Measurements from ENCODE around the gene TNFRSF19.
A peak's percentile ranks its signal among the peaks of the same experiment; 100 is the strongest.

TNFRSF19 gene

DNA sequence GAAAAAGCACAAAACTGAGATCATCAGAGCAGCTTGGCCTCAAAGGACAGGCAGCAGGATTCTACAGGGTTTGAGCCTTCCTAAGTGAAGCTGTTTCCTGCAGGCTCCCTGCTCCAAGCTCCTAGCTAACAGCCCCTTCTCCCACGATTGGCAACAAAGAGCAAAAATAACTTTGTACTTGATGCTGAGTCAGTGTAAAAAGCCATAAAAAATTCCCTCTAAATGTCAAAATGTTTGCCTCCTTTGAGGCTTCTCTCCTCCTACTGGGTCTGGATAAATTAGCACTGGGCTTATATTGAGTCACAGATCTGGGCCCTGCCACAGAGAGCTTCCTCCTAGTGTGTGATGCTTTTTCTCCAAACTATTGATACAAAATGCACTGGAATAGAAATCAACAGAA is 153.3 kb downstream of the TNFRSF19 start:
- peak; percentile 64 for ATAC-seq
- TF ChIP-seq ZC3H10 (CRISPR knock-in tag; IDR thresholded peaks at IDR 0.05) (no peak), RARB (CRISPR knock-in tag; IDR thresholded peaks at IDR 0.05) (no peak), ZFP3 (CRISPR knock-in tag; IDR thresholded peaks at IDR 0.05) (no peak), GLIS3 (CRISPR knock-in tag; IDR thresholded peaks at IDR 0.05) (no peak), ARNTL (CRISPR knock-in tag; IDR thresholded peaks at IDR 0.05; ENCODE audit: borderline replicate concordance, low read depth) (no peak), ESRRG (CRISPR knock-in tag; IDR thresholded peaks at IDR 0.05) (no peak), PPARA (CRISPR knock-in tag; IDR thresholded peaks at IDR 0.05; ENCODE audit: borderline replicate concordance) (no peak), ZFP30 (CRISPR knock-in tag; IDR thresholded peaks at IDR 0.05) (no peak), TOX (CRISPR knock-in tag; IDR thresholded peaks at IDR 0.05; ENCODE audit: borderline replicate concordance) (no peak), ZNF8 (CRISPR knock-in tag; IDR thresholded peaks at IDR 0.05) (no peak), OSR1 (CRISPR knock-in tag; IDR thresholded peaks at IDR 0.05) (no peak), ZNF565 (CRISPR knock-in tag; conservative IDR thresholded peaks at IDR 0.05; ENCODE audit: low read depth) (no peak), TCF4 (CRISPR knock-in tag; IDR thresholded peaks at IDR 0.05; ENCODE audit: borderline replicate concordance) (no peak)
- TF ChIP-seq, protein P1, sequence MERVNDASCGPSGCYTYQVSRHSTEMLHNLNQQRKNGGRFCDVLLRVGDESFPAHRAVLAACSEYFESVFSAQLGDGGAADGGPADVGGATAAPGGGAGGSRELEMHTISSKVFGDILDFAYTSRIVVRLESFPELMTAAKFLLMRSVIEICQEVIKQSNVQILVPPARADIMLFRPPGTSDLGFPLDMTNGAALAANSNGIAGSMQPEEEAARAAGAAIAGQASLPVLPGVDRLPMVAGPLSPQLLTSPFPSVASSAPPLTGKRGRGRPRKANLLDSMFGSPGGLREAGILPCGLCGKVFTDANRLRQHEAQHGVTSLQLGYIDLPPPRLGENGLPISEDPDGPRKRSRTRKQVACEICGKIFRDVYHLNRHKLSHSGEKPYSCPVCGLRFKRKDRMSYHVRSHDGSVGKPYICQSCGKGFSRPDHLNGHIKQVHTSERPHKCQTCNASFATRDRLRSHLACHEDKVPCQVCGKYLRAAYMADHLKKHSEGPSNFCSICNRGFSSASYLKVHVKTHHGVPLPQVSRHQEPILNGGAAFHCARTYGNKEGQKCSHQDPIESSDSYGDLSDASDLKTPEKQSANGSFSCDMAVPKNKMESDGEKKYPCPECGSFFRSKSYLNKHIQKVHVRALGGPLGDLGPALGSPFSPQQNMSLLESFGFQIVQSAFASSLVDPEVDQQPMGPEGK (CRISPR knock-in tag; IDR thresholded peaks at IDR 0.05; ENCODE audit: borderline replicate concordance): no peak
- TF ChIP-seq, protein P2, sequence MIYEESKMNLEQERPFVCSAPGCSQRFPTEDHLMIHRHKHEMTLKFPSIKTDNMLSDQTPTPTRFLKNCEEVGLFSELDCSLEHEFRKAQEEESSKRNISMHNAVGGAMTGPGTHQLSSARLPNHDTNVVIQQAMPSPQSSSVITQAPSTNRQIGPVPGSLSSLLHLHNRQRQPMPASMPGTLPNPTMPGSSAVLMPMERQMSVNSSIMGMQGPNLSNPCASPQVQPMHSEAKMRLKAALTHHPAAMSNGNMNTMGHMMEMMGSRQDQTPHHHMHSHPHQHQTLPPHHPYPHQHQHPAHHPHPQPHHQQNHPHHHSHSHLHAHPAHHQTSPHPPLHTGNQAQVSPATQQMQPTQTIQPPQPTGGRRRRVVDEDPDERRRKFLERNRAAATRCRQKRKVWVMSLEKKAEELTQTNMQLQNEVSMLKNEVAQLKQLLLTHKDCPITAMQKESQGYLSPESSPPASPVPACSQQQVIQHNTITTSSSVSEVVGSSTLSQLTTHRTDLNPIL (CRISPR knock-in tag; IDR thresholded peaks at IDR 0.05; ENCODE audit: low read depth): no peak
- TF ChIP-seq, protein P3, sequence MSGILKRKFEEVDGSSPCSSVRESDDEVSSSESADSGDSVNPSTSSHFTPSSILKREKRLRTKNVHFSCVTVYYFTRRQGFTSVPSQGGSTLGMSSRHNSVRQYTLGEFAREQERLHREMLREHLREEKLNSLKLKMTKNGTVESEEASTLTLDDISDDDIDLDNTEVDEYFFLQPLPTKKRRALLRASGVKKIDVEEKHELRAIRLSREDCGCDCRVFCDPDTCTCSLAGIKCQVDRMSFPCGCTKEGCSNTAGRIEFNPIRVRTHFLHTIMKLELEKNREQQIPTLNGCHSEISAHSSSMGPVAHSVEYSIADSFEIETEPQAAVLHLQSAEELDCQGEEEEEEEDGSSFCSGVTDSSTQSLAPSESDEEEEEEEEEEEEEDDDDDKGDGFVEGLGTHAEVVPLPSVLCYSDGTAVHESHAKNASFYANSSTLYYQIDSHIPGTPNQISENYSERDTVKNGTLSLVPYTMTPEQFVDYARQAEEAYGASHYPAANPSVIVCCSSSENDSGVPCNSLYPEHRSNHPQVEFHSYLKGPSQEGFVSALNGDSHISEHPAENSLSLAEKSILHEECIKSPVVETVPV (CRISPR knock-in tag; IDR thresholded peaks at IDR 0.05): no peak
- TF ChIP-seq, protein P4, sequence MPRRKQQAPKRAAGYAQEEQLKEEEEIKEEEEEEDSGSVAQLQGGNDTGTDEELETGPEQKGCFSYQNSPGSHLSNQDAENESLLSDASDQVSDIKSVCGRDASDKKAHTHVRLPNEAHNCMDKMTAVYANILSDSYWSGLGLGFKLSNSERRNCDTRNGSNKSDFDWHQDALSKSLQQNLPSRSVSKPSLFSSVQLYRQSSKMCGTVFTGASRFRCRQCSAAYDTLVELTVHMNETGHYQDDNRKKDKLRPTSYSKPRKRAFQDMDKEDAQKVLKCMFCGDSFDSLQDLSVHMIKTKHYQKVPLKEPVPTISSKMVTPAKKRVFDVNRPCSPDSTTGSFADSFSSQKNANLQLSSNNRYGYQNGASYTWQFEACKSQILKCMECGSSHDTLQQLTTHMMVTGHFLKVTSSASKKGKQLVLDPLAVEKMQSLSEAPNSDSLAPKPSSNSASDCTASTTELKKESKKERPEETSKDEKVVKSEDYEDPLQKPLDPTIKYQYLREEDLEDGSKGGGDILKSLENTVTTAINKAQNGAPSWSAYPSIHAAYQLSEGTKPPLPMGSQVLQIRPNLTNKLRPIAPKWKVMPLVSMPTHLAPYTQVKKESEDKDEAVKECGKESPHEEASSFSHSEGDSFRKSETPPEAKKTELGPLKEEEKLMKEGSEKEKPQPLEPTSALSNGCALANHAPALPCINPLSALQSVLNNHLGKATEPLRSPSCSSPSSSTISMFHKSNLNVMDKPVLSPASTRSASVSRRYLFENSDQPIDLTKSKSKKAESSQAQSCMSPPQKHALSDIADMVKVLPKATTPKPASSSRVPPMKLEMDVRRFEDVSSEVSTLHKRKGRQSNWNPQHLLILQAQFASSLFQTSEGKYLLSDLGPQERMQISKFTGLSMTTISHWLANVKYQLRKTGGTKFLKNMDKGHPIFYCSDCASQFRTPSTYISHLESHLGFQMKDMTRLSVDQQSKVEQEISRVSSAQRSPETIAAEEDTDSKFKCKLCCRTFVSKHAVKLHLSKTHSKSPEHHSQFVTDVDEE (CRISPR knock-in tag; IDR thresholded peaks at IDR 0.05): no peak

DNA sequence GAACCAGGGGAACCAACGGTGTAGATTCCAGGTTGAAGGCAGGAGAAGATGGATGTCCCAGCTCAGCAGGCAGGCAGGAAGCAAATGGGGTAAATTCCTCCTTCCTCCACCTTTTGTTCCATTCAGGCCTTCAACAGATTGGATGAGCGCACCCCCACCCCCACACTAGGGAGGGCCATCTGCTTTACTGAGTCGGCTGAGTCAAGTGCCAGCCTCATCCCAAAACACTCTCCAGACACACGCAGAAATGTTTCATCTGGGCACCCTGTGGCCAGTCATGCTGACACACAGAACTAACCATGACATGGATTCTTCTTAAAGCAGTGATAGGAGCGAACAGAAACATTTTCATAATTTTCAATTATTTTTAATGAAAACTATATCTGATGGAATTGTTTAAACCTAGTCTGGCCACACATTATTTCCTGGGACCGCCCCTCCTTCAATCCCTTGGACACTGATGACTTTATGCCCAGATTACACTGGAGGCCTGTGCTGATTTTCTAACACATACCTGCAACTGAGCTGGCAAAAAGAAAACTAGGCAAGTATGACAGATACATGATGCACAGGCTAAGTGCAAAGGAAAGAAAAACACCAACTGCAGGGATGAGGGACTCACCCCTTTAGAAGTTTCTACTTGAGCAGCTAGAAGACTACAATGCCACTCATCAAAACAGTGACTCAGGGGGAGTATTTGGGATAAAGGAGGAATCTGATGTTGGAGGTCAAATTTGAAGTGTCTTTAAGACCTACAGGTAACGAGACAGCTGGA is 154.2 kb downstream of the TNFRSF19 start:
- ATAC-seq: peak; percentile 83
- no peak for TF ChIP-seq OSR1 (CRISPR knock-in tag; IDR thresholded peaks at IDR 0.05)
- TF ChIP-seq ESRRG (CRISPR knock-in tag; IDR thresholded peaks at IDR 0.05): no peak
- TF ChIP-seq TCF4 (CRISPR knock-in tag; IDR thresholded peaks at IDR 0.05; ENCODE audit: borderline replicate concordance): 0 out of 2 replicates have a peak, but pooled peaks have one; percentile 39
- no peak for TF ChIP-seq TOX (CRISPR knock-in tag; IDR thresholded peaks at IDR 0.05; ENCODE audit: borderline replicate concordance)
- TF ChIP-seq, protein P2 (CRISPR knock-in tag; IDR thresholded peaks at IDR 0.05; ENCODE audit: low read depth): no peak
- TF ChIP-seq ARNTL (CRISPR knock-in tag; IDR thresholded peaks at IDR 0.05; ENCODE audit: borderline replicate concordance, low read depth): no peak
- TF ChIP-seq ISL1 (CRISPR knock-in tag; IDR thresholded peaks at IDR 0.05): peak; percentile 31; the same call in 1 of the 2 replicates
